ENCODE data around the gene ANKRD49. TPM values are rescaled to one million over a fixed set of nuclear protein-coding genes. Genes with fewer than 3 reads are reported as not detected.

Gene ANKRD49
- total and polyA plus RNA-seq, 10 of the 15 experiments (the other 5 are each of a cell fraction or from before 2014, with no cell fraction given), result 19.2 to 46.6 (median 33.6) TPM

DNA sequence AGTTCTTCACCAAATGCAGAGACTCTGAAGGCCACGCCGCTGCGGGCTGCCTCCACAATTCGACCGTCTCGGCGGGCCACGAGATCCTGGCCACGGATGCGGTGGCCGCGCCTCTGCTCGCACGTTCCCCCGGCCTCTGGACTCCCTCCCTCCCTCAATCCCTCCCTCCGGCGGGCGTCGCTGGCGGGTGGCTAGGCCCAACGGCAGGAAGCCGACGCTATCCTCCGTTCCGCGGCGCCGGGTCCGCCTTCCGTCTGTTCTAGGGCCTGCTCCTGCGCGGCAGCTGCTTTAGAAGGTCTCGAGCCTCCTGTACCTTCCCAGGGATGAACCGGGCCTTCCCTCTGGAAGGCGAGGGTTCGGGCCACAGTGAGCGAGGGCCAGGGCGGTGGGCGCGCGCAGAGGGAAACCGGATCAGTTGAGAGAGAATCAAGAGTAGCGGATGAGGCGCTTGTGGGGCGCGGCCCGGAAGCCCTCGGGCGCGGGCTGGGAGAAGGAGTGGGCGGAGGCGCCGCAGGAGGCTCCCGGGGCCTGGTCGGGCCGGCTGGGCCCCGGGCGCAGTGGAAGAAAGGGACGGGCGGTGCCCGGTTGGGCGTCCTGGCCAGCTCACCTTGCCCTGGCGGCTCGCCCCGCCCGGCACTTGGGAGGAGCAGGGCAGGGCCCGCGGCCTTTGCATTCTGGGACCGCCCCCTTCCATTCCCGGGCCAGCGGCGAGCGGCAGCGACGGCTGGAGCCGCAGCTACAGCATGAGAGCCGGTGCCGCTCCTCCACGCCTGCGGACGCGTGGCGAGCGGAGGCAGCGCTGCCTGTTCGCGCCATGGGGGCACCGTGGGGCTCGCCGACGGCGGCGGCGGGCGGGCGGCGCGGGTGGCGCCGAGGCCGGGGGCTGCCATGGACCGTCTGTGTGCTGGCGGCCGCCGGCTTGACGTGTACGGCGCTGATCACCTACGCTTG is 50.2 kb downstream of the ANKRD49 start, which contains the start of gene FUT4 (continued):
- TF ChIP-seq, protein P1, sequence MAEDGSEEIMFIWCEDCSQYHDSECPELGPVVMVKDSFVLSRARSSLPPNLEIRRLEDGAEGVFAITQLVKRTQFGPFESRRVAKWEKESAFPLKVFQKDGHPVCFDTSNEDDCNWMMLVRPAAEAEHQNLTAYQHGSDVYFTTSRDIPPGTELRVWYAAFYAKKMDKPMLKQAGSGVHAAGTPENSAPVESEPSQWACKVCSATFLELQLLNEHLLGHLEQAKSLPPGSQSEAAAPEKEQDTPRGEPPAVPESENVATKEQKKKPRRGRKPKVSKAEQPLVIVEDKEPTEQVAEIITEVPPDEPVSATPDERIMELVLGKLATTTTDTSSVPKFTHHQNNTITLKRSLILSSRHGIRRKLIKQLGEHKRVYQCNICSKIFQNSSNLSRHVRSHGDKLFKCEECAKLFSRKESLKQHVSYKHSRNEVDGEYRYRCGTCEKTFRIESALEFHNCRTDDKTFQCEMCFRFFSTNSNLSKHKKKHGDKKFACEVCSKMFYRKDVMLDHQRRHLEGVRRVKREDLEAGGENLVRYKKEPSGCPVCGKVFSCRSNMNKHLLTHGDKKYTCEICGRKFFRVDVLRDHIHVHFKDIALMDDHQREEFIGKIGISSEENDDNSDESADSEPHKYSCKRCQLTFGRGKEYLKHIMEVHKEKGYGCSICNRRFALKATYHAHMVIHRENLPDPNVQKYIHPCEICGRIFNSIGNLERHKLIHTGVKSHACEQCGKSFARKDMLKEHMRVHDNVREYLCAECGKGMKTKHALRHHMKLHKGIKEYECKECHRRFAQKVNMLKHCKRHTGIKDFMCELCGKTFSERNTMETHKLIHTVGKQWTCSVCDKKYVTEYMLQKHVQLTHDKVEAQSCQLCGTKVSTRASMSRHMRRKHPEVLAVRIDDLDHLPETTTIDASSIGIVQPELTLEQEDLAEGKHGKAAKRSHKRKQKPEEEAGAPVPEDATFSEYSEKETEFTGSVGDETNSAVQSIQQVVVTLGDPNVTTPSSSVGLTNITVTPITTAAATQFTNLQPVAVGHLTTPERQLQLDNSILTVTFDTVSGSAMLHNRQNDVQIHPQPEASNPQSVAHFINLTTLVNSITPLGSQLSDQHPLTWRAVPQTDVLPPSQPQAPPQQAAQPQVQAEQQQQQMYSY (CRISPR knock-in tag; IDR thresholded peaks at IDR 0.05), result no peak
- TF ChIP-seq BACH1 (IDR thresholded peaks at IDR 0.05; ENCODE audit: borderline replicate concordance) (peak; percentile 73; the same call in 1 of the 2 replicates), ZNF217 (IDR thresholded peaks at IDR 0.05) (peak; percentile 75; the same call in 1 of the 2 replicates), TCF3 (IDR thresholded peaks at IDR 0.05; ENCODE audit: borderline replicate concordance, insufficient read depth, low read depth, low read length) (no peak), WRNIP1 (IDR thresholded peaks at IDR 0.05; ENCODE audit: borderline replicate concordance, low read depth, low read length) (no peak), HDGF (IDR thresholded peaks at IDR 0.05) (peak; percentile 88; the same call in 1 of the 2 replicates), EZH2 (IDR thresholded peaks at IDR 0.05; ENCODE audit: borderline replicate concordance, control insufficient read depth, low read depth, low read length) (no peak), YBX1 (IDR thresholded peaks at IDR 0.05) (no peak), ASH2L (IDR thresholded peaks at IDR 0.05; ENCODE audit: borderline replicate concordance, low read depth) (no peak), SMAD1 (IDR thresholded peaks at IDR 0.05; ENCODE audit: low read depth, partially characterized antibody) (no peak), KAT2A (conservative IDR thresholded peaks at IDR 0.05; ENCODE audit: control insufficient read depth, low read depth, low read length) (no peak), SP1 (IDR thresholded peaks at IDR 0.05; ENCODE audit: low read depth, low read length) (no peak), JUNB (IDR thresholded peaks at IDR 0.05) (no peak)
- TF ChIP-seq, protein P2, sequence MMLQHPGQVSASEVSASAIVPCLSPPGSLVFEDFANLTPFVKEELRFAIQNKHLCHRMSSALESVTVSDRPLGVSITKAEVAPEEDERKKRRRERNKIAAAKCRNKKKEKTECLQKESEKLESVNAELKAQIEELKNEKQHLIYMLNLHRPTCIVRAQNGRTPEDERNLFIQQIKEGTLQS (IDR thresholded peaks at IDR 0.05; ENCODE audit: borderline replicate concordance, extremely low read depth, low read depth, low read length), result no peak
- TF ChIP-seq, protein P3, sequence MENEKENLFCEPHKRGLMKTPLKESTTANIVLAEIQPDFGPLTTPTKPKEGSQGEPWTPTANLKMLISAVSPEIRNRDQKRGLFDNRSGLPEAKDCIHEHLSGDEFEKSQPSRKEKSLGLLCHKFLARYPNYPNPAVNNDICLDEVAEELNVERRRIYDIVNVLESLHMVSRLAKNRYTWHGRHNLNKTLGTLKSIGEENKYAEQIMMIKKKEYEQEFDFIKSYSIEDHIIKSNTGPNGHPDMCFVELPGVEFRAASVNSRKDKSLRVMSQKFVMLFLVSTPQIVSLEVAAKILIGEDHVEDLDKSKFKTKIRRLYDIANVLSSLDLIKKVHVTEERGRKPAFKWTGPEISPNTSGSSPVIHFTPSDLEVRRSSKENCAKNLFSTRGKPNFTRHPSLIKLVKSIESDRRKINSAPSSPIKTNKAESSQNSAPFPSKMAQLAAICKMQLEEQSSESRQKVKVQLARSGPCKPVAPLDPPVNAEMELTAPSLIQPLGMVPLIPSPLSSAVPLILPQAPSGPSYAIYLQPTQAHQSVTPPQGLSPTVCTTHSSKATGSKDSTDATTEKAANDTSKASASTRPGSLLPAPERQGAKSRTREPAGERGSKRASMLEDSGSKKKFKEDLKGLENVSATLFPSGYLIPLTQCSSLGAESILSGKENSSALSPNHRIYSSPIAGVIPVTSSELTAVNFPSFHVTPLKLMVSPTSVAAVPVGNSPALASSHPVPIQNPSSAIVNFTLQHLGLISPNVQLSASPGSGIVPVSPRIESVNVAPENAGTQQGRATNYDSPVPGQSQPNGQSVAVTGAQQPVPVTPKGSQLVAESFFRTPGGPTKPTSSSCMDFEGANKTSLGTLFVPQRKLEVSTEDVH (IDR thresholded peaks at IDR 0.05; ENCODE audit: low read depth, partially characterized antibody), result no peak
- TF ChIP-seq, protein P4, sequence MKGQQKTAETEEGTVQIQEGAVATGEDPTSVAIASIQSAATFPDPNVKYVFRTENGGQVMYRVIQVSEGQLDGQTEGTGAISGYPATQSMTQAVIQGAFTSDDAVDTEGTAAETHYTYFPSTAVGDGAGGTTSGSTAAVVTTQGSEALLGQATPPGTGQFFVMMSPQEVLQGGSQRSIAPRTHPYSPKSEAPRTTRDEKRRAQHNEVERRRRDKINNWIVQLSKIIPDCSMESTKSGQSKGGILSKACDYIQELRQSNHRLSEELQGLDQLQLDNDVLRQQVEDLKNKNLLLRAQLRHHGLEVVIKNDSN (IDR thresholded peaks at IDR 0.05; ENCODE audit: borderline replicate concordance, extremely low read length, insufficient read depth, low read depth, low read length), result no peak
- TF ChIP-seq, protein P5, sequence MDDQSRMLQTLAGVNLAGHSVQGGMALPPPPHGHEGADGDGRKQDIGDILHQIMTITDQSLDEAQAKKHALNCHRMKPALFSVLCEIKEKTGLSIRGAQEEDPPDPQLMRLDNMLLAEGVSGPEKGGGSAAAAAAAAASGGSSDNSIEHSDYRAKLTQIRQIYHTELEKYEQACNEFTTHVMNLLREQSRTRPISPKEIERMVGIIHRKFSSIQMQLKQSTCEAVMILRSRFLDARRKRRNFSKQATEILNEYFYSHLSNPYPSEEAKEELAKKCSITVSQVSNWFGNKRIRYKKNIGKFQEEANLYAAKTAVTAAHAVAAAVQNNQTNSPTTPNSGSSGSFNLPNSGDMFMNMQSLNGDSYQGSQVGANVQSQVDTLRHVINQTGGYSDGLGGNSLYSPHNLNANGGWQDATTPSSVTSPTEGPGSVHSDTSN (IDR thresholded peaks at IDR 0.05; ENCODE audit: insufficient replicate concordance, low read depth, low read length), result no peak

All from GM12878 (cell line).